Glutamatergic neuron (in vitro differentiated cells): ENCODE measurements around the gene UFSP1. TPM values are rescaled to one million over a fixed set of nuclear protein-coding genes. Genes with fewer than 3 reads are reported as not detected.
"Not testable (repeated sequence)": the region's sequence is repeated elsewhere in the genome, so short reads cannot be mapped to it uniquely, and the experiment has no call there.

Source experiments
- DNase-seq: peaks from one replicate; pipeline ENCODE4 v3.0.0; 2022
- H3K27ac Mint-ChIP-seq: one replicate; pipeline ENCODE4 v1.8.0; 2020; ENCODE audit warnings: mild to moderate bottlenecking, mixed read lengths, inconsistent platforms; ENCODE audit not compliant: unreplicated experiment
- H3K27me3 Mint-ChIP-seq: one replicate; pipeline ENCODE4 v1.8.0; 2020; ENCODE audit warnings: mild to moderate bottlenecking, moderate library complexity, mixed read lengths, inconsistent platforms; ENCODE audit not compliant: unreplicated experiment
- H3K36me3 Mint-ChIP-seq: one replicate; pipeline ENCODE4 v1.8.0; 2020; ENCODE audit warnings: mild to moderate bottlenecking, mixed read lengths, inconsistent platforms; ENCODE audit not compliant: unreplicated experiment
- H3K4me1 Mint-ChIP-seq: one replicate; pipeline ENCODE4 v1.8.0; 2020; ENCODE audit warnings: mild to moderate bottlenecking, low read depth, mixed read lengths, inconsistent platforms; ENCODE audit not compliant: unreplicated experiment
- H3K4me3 Mint-ChIP-seq: one replicate; pipeline ENCODE4 v1.8.0; 2020; ENCODE audit warnings: mild to moderate bottlenecking, mixed read lengths, inconsistent platforms; ENCODE audit not compliant: unreplicated experiment
- H3K9me3 Mint-ChIP-seq: one replicate; pipeline ENCODE4 v1.8.0; 2020; ENCODE audit warnings: mild to moderate bottlenecking, moderate library complexity, mixed read lengths, inconsistent platforms; ENCODE audit not compliant: unreplicated experiment
- total RNA-seq: library from RNA; stranded (reverse); fragmentation: NEBNext Ultra II Directional; extraction: Animal tissue kit (Norgen Biotek cat#: 25700); gene quantifications from one replicate; pipeline ENCODE4 v1.2.1, GENCODE V29; 2021; ENCODE audit not compliant: unreplicated experiment
- TF ChIP-seq, protein P1 (sequence below): fragments of 200-600 bp; sonication (generic); IDR thresholded peaks from one replicate; pipeline ENCODE4 v1.5.0; 2021; ENCODE audit not compliant: partially characterized antibody, unreplicated experiment

The UFSP1 gene
- total RNA-seq, 1 donor from 2014 or later: 3.2 TPM

GRCh38 chr7:100861616-100861985 lies 27.9 kb downstream of the UFSP1 start:
- DNase-seq: no peak
- Mint-ChIP-seq H3K4me1 (no peaks in the 10 kb centered on the region), H3K4me3 (no peak overlapping the region), H3K27ac (no peak overlapping the region), H3K9me3 (peaks cover 3% of the 10 kb centered on the region), H3K27me3 (peaks cover 7% of the 10 kb centered on the region), H3K36me3 (no peaks in the 10 kb centered on the region)
- TF ChIP-seq, protein P1, sequence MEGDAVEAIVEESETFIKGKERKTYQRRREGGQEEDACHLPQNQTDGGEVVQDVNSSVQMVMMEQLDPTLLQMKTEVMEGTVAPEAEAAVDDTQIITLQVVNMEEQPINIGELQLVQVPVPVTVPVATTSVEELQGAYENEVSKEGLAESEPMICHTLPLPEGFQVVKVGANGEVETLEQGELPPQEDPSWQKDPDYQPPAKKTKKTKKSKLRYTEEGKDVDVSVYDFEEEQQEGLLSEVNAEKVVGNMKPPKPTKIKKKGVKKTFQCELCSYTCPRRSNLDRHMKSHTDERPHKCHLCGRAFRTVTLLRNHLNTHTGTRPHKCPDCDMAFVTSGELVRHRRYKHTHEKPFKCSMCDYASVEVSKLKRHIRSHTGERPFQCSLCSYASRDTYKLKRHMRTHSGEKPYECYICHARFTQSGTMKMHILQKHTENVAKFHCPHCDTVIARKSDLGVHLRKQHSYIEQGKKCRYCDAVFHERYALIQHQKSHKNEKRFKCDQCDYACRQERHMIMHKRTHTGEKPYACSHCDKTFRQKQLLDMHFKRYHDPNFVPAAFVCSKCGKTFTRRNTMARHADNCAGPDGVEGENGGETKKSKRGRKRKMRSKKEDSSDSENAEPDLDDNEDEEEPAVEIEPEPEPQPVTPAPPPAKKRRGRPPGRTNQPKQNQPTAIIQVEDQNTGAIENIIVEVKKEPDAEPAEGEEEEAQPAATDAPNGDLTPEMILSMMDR: no peak

DNA sequence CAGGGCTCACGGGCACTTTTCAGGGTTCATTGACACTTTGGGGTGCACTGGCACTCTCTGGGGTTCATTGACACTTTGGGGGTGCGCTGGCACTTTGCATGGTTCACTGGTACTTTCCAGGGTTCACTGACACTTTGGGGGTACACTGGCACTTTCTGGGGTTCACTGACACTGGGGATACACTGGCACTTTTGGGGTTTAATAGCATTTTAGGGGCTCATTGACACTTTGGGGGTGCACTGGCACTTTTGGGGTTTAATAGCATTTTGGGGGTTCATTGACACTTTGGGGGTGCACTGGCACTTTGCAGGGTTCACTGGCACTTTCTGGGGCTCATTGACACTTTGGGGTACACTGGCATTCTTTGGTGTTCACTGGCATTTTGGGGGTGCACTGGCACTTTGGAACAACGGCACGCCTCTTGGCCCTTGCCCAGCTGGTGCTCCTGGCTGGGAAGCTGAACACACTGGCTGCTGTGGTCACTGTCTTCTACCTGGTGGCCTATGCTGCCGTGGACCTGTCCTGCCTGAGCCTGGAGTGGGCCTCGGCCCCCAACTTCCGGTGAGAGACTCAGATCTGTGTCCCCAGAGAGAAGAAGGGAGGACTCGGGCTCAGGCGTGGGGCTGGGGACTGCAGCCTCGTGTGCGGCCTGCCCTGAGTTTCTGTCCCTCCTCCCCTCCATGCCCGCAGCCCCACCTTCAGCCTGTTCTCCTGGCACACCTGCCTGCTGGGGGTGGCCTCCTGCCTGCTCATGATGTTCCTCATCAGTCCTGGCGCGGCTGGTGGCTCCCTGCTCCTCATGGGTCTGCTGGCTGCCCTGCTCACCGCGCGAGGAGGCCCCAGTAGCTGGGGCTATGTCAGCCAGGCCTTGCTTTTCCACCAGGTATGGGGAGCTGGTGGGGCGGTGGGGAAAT lies 28.6 kb downstream of the UFSP1 start:
- Mint-ChIP-seq H3K9me3 (peaks cover 3% of the 10 kb centered on the region), H3K4me3 (no peak overlapping the region), H3K27me3 (peaks cover 7% of the 10 kb centered on the region), H3K27ac (no peak overlapping the region), H3K4me1 (no peaks in the 10 kb centered on the region), H3K36me3 (no peaks in the 10 kb centered on the region)
- TF ChIP-seq, protein P1: no peak
- DNase-seq: no peak

GRCh38 chr7:100859856-100860255 lies 29.7 kb downstream of the UFSP1 start:
- Mint-ChIP-seq H3K9me3 (no peaks in the 10 kb centered on the region), H3K4me1 (no peaks in the 10 kb centered on the region), H3K36me3 (no peaks in the 10 kb centered on the region), H3K27me3 (peaks cover 7% of the 10 kb centered on the region), H3K4me3 (no peak overlapping the region), H3K27ac (peak overlapping the region; percentile 16)
- TF ChIP-seq, protein P1: no peak
- no peak for DNase-seq

DNA sequence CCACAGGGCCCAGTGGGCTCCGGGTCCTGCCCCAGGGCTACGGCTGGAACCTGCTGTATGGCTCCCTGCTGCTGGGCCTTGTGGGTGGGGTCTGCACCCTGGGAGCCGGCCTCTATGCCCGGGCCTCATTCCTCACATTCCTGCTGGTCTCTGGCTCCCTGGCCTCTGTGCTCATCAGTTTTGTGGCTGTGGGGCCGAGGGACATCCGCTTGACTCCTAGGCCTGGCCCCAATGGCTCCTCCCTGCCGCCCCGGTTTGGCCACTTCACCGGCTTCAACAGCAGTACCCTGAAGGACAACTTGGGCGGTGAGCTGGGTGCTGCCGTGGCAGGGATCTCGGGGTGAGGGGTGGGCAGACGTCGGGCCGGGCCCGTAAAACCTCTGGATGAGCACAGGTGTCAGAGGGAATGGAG lies 32.6 kb downstream of the UFSP1 start:
- no peaks in the 10 kb centered on the region for H3K36me3 Mint-ChIP-seq
- H3K4me3 Mint-ChIP-seq: no peak overlapping the region
- H3K27ac Mint-ChIP-seq: no peak overlapping the region
- TF ChIP-seq, protein P1: no peak
- no peaks in the 10 kb centered on the region for H3K4me1 Mint-ChIP-seq
- no peak for DNase-seq
- H3K9me3 Mint-ChIP-seq: peaks cover 1% of the 10 kb centered on the region
- peaks cover 6% of the 10 kb centered on the region for H3K27me3 Mint-ChIP-seq

DNA sequence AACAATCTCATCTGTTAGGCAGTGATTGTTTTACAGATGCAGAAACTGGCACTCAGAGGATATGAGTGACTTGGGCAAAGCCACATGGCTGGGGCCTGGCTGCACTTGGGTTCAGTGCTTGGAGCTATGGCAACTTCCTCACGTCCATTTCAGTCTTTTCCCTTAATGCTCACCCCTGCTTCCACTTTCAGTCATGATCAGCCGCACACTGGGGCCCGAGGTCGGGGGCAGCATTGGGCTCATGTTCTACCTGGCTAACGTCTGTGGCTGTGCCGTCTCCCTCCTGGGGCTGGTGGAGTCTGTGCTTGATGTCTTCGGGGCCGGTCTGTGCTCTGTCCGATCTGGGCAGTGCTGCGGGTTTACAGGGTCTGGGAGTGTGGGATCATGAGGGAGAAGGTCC lies 34.0 kb downstream of the UFSP1 start:
- Mint-ChIP-seq H3K9me3 (peaks cover 1% of the 10 kb centered on the region), H3K4me3 (no peak overlapping the region), H3K4me1 (no peaks in the 10 kb centered on the region), H3K36me3 (no peaks in the 10 kb centered on the region), H3K27me3 (peaks cover 4% of the 10 kb centered on the region), H3K27ac (no peak overlapping the region)
- TF ChIP-seq, protein P1: no peak
- no peak for DNase-seq

- not testable (repeated sequence) for H3K9me3 Mint-ChIP-seq, DNase-seq, H3K4me3 Mint-ChIP-seq, H3K4me1 Mint-ChIP-seq, H3K27ac Mint-ChIP-seq, H3K36me3 Mint-ChIP-seq, H3K27me3 Mint-ChIP-seq
Observed at GRCh38 chr7:100854899-100855298, 34.6 kb downstream of the UFSP1 start.
